ENCODE results near the gene SEC16B.

- no peak for TF ChIP-seq POLR2A (IDR thresholded peaks at IDR 0.05)
- no peak for TF ChIP-seq POLR2AphosphoS5 (IDR thresholded peaks at IDR 0.05)
- TF ChIP-seq CTCF (IDR thresholded peaks at IDR 0.05) = no peak
Observed at GRCh38 chr1:177937174-177937770, 32.6 kb downstream of the SEC16B start.
